CD4-positive, alpha-beta T cell treated with Interferon gamma for 1 hour (primary cell): ENCODE measurements around the gene SLC12A1.

Experiments used
- DNase-seq: peaks from one replicate; pipeline ENCODE4 v3.0.0-alpha.2; 2020

The SLC12A1 gene

GRCh38 chr15:48205981-48206380 lies at the start of gene SLC12A1:
SLC12A1 (plus strand) TSS chr15:48206302; CDS start chr15:48207720, 1,418 bp downstream.
- DNase-seq = no peak

- DNase-seq = no peak
Observed at GRCh38 chr15:48168616-48169015, 37.5 kb upstream of the SLC12A1 start.

- DNase-seq = no peak
Observed at GRCh38 chr15:48170981-48171380, 35.1 kb upstream of the SLC12A1 start.

- no peak for DNase-seq
Observed at GRCh38 chr15:48175126-48175525, 31.0 kb upstream of the SLC12A1 start.

- no peak for DNase-seq
Observed at GRCh38 chr15:48176112-48176511, 30.0 kb upstream of the SLC12A1 start.

GRCh38 chr15:48176957-48177356 lies 29.1 kb upstream of the SLC12A1 start:
- no peak for DNase-seq

- peak; percentile 19 for DNase-seq
Observed at GRCh38 chr15:48177383-48177765, 28.7 kb upstream of the SLC12A1 start.

- peak; percentile 72 for DNase-seq
Observed at GRCh38 chr15:48177766-48178647, 28.1 kb upstream of the SLC12A1 start, which contains the start of gene MYEF2. MYEF2 (minus strand) TSS chr15:48178295; CDS start chr15:48178237, 58 bp downstream.

GRCh38 chr15:48178648-48178931 lies 27.5 kb upstream of the SLC12A1 start:
- no peak for DNase-seq

GRCh38 chr15:48182749-48183148 lies 23.4 kb upstream of the SLC12A1 start:
- DNase-seq = no peak

- no peak for DNase-seq
Observed at GRCh38 chr15:48185529-48185928, 20.6 kb upstream of the SLC12A1 start.

- no peak for DNase-seq
Observed at GRCh38 chr15:48186271-48186670, 19.8 kb upstream of the SLC12A1 start.

GRCh38 chr15:48190932-48191573 lies 15.0 kb upstream of the SLC12A1 start:
- no peak for DNase-seq

GRCh38 chr15:48191574-48192225 lies 14.4 kb upstream of the SLC12A1 start, which contains the start of gene CTXN2:
CTXN2 (plus strand) TSS chr15:48191665; CDS start chr15:48201301, 9,636 bp downstream.
- no peak for DNase-seq

- no peak for DNase-seq
Observed at GRCh38 chr15:48202068-48202467, 4.0 kb upstream of the SLC12A1 start.

GRCh38 chr15:48221261-48221660 lies 15.2 kb downstream of the SLC12A1 start:
- DNase-seq = no peak

- DNase-seq = no peak
Observed at GRCh38 chr15:48221885-48222284, 15.8 kb downstream of the SLC12A1 start.

GRCh38 chr15:48222627-48223026 lies 16.5 kb downstream of the SLC12A1 start:
- DNase-seq = no peak

- no peak for DNase-seq
Observed at GRCh38 chr15:48225771-48226170, 19.7 kb downstream of the SLC12A1 start.

GRCh38 chr15:48230498-48230897 lies 24.4 kb downstream of the SLC12A1 start:
- no peak for DNase-seq

- DNase-seq = no peak
Observed at GRCh38 chr15:48233246-48233645, 27.1 kb downstream of the SLC12A1 start.

GRCh38 chr15:48239334-48239733 lies 33.2 kb downstream of the SLC12A1 start:
- DNase-seq = no peak

GRCh38 chr15:48242015-48242414 lies 35.9 kb downstream of the SLC12A1 start:
- no peak for DNase-seq

GRCh38 chr15:48242535-48242934 lies 36.4 kb downstream of the SLC12A1 start:
- DNase-seq = no peak
